ENCODE results near the gene TCF7L1.

TCF7L1 gene

GRCh38 chr2:85112906-85113625 is 20.1 kb upstream of the TCF7L1 start:
- TF ChIP-seq EZH2phosphoT487 (IDR thresholded peaks at IDR 0.05; ENCODE audit: borderline replicate concordance, low read length) (no peak), CTCF (IDR thresholded peaks at IDR 0.05; ENCODE audit: low read depth, low read length, poor library complexity, severe bottlenecking) (no peak)
- no peaks in the 10 kb centered on the region for H3F3A ChIP-seq (ENCODE audit: control insufficient read depth, insufficient read depth)
- H3K4me1 ChIP-seq (ENCODE audit: control insufficient read depth, low read length): no peaks in the 10 kb centered on the region

GRCh38 chr2:85114586-85115330 is 18.4 kb upstream of the TCF7L1 start:
- H3K27ac ChIP-seq (ENCODE audit: low read depth, low read length): no peak overlapping the region
- no peak overlapping the region for H3K4me2 ChIP-seq (ENCODE audit: low read length)
- no peaks in the 10 kb centered on the region for H3K36me3 ChIP-seq (ENCODE audit: control insufficient read depth, low read length)
- no peak overlapping the region for H3K4me3 ChIP-seq (ENCODE audit: low read length)
- no peaks in the 10 kb centered on the region for H4K20me1 ChIP-seq (ENCODE audit: control insufficient read depth, insufficient read depth, low read depth, low read length)
- TF ChIP-seq EZH2phosphoT487 (IDR thresholded peaks at IDR 0.05; ENCODE audit: borderline replicate concordance, low read length) (no peak), CTCF (IDR thresholded peaks at IDR 0.05; ENCODE audit: low read depth, low read length, poor library complexity, severe bottlenecking) (no peak)
- no peaks in the 10 kb centered on the region for H3K4me1 ChIP-seq (ENCODE audit: control insufficient read depth, low read length)
- no peaks in the 10 kb centered on the region for H3K9me2 ChIP-seq (replicated peaks; ENCODE audit: control insufficient read depth, low read length)
- peaks cover 6% of the 10 kb centered on the region; the same call in 1 of the 2 replicates for H3K27me3 ChIP-seq (ENCODE audit: control insufficient read depth, low read length)
- no peaks in the 10 kb centered on the region for H3K79me2 ChIP-seq (ENCODE audit: control insufficient read depth, low read length)
- H3F3A ChIP-seq (ENCODE audit: control insufficient read depth, insufficient read depth): no peaks in the 10 kb centered on the region
- no peaks in the 10 kb centered on the region for H3K9me3 ChIP-seq (ENCODE audit: control insufficient read depth, insufficient read depth, low read length)

More at GRCh38 chr2:85112906-85113625, 20.1 kb upstream of the TCF7L1 start:
- Histone ChIP-seq H3K27ac (ENCODE audit: low read depth, low read length) (no peak overlapping the region), H3K36me3 (ENCODE audit: control insufficient read depth, low read length) (no peaks in the 10 kb centered on the region), H3K79me2 (ENCODE audit: control insufficient read depth, low read length) (no peaks in the 10 kb centered on the region), H4K20me1 (ENCODE audit: control insufficient read depth, insufficient read depth, low read depth, low read length) (no peaks in the 10 kb centered on the region), H3K9me3 (ENCODE audit: control insufficient read depth, insufficient read depth, low read length) (no peaks in the 10 kb centered on the region), H3K4me2 (ENCODE audit: low read length) (no peak overlapping the region), H3K27me3 (ENCODE audit: control insufficient read depth, low read length) (peaks cover 6% of the 10 kb centered on the region; the same call in 1 of the 2 replicates), H3K9me2 (replicated peaks; ENCODE audit: control insufficient read depth, low read length) (no peaks in the 10 kb centered on the region), H3K4me3 (ENCODE audit: low read length) (no peak overlapping the region)

GRCh38 chr2:85116207-85116606 is 17.0 kb upstream of the TCF7L1 start:
- TF ChIP-seq CTCF (IDR thresholded peaks at IDR 0.05; ENCODE audit: low read depth, low read length, poor library complexity, severe bottlenecking) (no peak), EZH2phosphoT487 (IDR thresholded peaks at IDR 0.05; ENCODE audit: borderline replicate concordance, low read length) (no peak)
- no peaks in the 10 kb centered on the region for H3K4me1 ChIP-seq (ENCODE audit: control insufficient read depth, low read length)
- H3K9me2 ChIP-seq (replicated peaks; ENCODE audit: control insufficient read depth, low read length): no peaks in the 10 kb centered on the region
- no peaks in the 10 kb centered on the region for H4K20me1 ChIP-seq (ENCODE audit: control insufficient read depth, insufficient read depth, low read depth, low read length)
- no peak overlapping the region for H3K27ac ChIP-seq (ENCODE audit: low read depth, low read length)
- H3K36me3 ChIP-seq (ENCODE audit: control insufficient read depth, low read length): no peaks in the 10 kb centered on the region
- H3F3A ChIP-seq (ENCODE audit: control insufficient read depth, insufficient read depth): no peaks in the 10 kb centered on the region
- H3K4me3 ChIP-seq (ENCODE audit: low read length): no peak overlapping the region
- no peaks in the 10 kb centered on the region for H3K9me3 ChIP-seq (ENCODE audit: control insufficient read depth, insufficient read depth, low read length)
- no peak overlapping the region for H3K4me2 ChIP-seq (ENCODE audit: low read length)
- H3K27me3 ChIP-seq (ENCODE audit: control insufficient read depth, low read length): peaks cover 6% of the 10 kb centered on the region; the same call in 1 of the 2 replicates
- no peaks in the 10 kb centered on the region for H3K79me2 ChIP-seq (ENCODE audit: control insufficient read depth, low read length)
